Measurements from ENCODE around the gene RGS8.

Gene RGS8

GRCh38 chr1:182639330-182639729 lies 45.1 kb downstream of the RGS8 start:
- DNase-seq (ENCODE audit: low read depth) = no peak

GRCh38 chr1:182637769-182638168 lies 46.6 kb downstream of the RGS8 start:
- DNase-seq (ENCODE audit: low read depth) = no peak

GRCh38 chr1:182635871-182636270 lies 48.5 kb downstream of the RGS8 start:
- DNase-seq (ENCODE audit: low read depth) = no peak
